DOHH2 (cell line): ENCODE data around the gene NSMF.

Source experiments
- CTCF ChIP-seq: fragments of 200-600 bp; sonication (generic); IDR thresholded peaks from one replicate; pipeline ENCODE4 v1.5.1; 2014; ENCODE audit warnings: antibody characterized with exemption, mild to moderate bottlenecking, low read depth, low read length; ENCODE audit not compliant: poor library complexity, severe bottlenecking
- EZH2phosphoT487 ChIP-seq: fragments of 200-600 bp; sonication (generic); IDR thresholded peaks from 2 replicates; pipeline ENCODE4 v1.6.1; 2017; ENCODE audit warnings: borderline replicate concordance, mild to moderate bottlenecking, antibody characterized with exemption, low read length, moderate library complexity, mixed read lengths

- TF ChIP-seq EZH2phosphoT487: no peak
- no peak for TF ChIP-seq CTCF
Measured at GRCh38 chr9:137491735-137492432, 32.8 kb upstream of the NSMF start.
